Stimulated activated CD4-positive, alpha-beta T cell treated with anti-CD3 and anti-CD28 coated beads, Interleukin-1b, Interleukin-23, amount 100 ng/mL, for 1 hour (primary cell): ENCODE results near the gene LGR6.

Source experiments
- DNase-seq, 2 donors: peaks; one replicate each; pipeline ENCODE4 v3.0.0-alpha.2; 2020; ENCODE audit warnings: low read depth in 2 of 2

Gene LGR6

DNA sequence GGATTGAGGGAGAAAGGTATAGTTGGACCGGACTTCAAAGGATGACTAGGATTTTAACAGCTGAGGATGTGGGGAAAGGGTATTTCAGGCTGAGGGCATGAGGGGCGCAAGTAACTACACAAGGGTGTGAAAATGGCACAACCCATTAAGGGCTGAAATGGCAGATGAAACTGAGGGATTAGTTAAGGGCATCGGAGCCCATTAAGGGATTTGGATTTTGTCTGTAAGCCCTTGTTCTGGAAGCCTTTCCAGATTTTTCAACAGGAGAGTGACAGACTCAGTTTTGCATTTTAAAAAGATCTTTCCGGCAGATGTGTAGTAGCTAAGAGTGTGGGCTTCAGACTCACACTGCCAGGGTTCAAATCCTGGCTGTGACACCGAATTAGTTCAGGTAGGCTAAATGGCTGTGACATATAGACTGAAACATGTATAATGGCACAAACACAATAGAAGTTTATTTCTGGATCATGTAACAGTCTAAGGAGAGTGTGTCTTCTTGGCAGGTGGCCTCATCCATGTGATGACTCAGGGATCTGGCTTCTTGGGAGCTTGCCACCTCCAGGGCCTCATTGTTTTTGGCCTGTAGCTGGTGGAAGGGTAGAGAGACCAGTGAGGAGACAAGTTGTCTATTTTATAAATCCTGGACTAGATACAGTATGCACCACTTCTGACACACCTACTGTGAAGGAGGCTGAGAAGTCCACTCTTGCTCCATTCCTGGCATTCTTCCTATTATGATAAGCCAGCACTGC, 98.5 kb downstream of the LGR6 start:
- DNase-seq: no peak

DNA sequence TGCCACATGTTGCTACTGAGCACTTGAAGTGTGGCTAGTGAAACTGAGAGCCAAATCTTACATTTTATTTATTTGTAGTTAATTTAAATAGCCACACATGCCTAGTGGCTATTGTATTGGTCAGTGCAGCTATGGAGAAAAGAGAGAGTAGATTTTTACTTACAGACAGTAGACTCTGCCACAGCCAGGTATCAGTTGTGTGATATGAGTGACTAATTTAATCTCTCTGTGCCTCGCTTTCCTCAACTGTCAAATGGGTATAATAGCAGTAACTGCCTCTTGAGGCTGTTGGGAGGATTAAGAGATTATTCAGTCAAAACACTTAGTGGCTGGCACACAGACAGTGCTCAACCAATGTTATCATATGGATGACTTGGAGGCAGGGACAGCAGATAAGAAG, 99.2 kb downstream of the LGR6 start:
- DNase-seq: no peak

DNA sequence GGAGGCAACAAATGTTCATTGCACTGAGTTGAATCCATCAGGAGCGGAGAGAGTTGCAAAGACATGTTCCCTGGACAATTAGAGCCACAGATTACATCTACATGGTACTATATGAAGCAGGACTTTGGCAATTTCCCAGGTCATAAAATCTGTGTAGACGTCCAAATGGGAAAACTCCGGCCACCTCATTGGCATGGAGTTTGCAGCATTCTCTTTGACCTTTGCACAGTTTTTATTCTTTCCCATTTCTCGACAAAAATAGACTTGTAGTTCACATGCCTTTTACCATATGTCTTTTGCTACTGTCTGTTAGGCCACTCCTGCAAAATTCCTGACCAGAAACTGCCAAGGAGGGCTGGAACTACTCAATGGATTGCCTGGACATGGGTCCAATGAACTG, 100.0 kb downstream of the LGR6 start:
- DNase-seq: no peak

DNA sequence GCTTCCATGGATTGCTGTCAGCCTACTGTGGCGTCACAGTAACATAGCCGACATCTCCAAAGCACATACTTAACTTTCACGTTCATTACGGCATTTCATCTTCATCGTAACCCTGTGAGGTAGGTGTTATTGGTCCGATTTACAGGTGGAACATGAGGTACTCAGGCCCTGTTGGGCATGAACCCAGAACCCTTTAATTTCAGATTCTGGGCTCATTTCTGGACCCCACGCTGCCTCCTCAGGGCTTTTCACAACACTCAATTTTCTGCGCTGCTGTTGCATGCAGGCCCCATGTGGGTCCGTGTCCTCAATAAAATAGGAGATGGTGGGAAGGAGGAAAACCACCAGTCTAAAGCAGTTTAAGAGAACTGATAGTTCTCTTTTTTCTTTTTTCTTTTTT, 108.6 kb downstream of the LGR6 start:
- no peak for DNase-seq

DNA sequence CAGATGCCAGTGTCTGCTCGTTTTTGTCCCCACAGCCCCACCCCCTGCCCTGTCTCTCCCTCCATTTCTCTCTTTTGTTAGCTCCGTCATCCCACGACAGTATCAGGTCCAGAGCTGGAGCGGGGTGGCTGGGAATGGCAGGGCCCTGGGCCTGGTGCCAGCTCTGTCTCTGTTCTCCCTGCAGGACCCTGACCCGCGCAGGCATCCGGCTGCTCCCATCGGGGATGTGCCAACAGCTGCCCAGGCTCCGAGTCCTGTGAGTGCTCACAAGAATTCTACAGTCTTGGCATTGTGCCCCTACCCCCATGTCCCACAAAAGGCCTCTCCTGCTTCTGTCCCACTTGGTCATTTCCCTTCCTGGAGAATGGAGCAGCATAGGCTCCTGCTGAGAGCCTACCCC, 110.8 kb downstream of the LGR6 start:
- DNase-seq: no peak

DNA sequence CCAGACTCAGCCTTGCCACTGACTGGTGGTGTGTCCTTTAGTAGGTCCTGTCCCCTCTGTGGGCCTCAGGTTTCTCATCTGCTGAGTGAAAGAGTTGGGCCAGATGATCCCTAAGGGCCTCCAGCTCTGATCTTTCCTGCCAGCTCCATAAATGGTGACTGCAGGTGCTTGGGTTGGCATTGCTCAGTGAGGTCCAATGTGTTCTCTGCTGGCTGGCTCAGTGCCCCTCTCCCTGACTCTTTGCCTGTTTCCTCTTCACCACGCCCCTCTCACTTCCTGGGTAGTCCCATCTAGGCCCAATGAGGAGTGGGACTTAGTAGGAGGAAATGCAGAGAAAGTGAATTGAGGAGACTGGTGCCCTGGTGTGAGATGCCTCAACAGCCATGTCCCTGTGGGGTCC, 111.6 kb downstream of the LGR6 start:
- no peak for DNase-seq

DNA sequence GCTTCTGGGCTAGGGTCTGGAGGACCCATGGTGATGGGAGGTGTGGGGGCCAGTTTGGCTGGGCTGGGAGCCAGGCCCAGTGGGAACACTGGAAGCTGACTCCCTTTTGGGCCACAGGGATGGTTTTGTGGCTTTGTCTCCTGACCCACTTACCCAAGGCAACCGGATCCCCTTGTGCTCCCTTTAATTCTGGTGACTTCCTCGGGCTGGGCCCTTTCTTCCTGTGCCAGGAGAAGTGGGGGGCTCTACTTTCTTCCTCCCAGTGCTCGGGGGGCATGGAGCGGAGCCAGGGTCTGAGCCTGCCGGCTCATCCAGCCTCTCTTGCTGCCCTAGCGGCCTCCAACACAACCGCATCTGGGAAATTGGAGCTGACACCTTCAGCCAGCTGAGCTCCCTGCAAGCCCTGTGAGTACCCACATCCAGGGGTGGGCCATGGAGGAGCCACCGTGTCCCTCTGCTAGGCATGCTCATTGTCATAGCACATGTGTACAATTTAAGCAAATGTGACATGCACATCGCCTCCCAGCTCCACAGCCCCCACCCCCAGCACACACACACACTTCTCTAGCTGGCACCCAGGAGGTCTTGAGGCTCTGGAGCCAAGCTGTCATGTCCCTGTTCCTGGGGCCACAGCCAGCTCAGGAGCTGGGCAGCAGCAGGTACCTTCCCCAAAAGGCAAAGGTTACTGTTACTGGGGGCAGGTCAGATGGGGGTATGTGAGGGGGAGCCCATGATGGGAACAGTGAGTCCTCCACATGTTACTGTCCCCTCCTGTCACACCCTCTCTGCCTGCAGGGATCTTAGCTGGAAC, 113.1 kb downstream of the LGR6 start:
- DNase-seq: no peak

DNA sequence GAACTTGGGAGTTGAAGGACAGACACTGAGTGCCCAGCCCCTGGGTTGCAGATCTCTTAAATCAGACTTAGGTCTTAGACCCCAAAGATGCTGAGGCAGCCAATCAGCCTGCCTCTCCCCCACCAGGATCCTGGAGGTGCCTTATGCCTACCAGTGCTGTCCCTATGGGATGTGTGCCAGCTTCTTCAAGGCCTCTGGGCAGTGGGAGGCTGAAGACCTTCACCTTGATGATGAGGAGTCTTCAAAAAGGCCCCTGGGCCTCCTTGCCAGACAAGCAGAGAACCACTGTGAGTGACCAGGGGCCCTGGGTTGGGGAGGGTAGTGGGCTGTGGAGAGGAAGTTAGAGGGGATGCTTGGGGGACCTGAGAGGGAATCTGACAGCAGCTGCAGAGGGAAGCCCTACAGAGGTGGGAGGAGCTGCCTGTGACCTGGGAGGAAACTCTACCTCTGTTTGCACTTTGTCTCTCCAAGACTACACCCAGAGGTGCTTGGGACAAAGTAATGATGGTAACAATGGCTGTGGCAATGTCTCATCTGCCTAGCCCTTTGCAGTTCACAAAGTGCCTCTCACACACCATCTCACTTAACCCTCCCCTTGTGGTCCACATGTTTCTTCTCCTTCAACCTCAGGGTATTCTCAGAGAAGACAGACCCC, 116.6 kb downstream of the LGR6 start:
- DNase-seq: no peak

DNA sequence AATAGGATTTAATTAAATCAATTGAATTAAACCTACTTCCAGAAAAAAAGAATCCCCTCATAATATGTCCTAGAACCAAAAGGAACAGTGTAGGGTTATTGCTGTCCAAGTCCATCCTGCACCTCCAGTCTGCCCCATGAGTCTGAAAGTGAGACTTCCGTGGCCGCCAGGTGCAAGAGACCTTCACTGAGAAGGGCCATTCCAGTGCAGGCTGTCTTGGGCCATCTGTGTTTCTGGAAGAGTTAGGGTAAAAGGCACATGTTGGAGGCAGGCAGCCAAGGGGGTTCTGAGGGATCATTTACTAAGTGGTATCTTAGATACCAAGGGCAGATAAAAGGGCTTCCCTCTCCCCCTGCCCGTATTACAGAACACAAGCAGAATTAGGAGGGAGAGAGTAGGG, 117.1 kb downstream of the LGR6 start:
- no peak for DNase-seq

DNA sequence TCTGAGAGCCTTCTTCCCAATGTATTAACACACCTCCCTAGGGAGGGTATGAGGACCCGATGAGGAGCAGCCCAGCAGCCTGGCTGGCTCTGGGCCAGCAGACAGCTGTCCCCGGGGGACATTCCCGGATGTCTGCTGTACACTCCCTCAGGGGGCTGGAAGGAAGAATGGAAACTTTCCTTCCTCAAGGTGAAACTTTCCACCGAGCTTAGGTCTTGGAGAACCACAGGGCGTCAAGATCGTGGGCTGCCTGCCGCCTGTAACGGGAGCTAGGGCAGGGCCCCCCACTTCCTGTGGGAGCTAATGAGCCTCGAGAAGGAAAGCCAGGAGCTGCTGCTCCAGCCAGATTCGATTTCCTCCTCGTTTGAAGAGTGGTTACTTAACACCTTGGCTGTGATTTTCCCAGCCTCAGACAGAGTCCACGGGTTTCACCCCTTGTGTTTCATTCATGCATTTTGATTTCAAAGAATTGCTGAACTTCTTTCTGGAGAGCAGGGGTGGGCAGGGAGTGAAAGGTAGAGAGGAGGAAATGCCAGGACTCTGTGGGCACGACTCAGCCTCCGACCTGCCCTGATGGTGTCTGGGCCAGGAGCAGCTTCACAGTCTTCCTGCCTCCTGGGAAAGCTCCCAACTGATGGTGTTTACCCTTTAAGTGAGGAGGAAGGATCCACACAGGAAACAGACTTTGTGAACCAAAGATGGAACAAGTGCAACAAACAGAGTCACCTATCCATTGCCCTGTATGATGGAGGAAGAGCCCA, 118.5 kb downstream of the LGR6 start:
- DNase-seq: no peak

DNA sequence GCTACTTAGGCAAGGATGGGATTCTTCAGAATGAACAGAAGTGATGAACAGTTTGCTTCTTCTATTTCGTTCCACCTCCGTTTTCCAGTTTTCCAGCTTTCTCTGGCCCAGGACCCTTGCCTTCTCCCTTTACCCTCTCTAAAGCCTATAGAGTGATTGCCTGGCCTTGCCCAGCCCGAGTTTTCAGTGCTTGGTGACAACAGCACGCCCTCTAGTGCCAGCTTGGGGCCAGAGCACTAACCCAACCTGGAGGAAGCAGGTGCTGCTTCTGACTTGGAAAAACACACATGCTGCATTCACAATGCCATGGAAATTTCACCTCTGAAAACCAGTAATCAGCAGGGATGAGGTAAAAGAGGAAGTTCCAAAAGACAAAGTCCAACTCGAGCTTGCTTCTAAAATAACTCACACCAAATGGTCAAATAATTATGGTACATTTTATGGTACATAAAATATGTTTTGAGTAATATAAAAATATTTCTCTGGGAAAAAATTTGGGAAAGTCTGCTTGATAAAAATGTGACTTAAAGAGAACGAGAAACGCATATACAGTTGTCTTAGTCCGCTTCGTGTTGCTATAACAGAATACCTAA, 122.1 kb downstream of the LGR6 start:
- DNase-seq: peak; percentile 50 to 53

DNA sequence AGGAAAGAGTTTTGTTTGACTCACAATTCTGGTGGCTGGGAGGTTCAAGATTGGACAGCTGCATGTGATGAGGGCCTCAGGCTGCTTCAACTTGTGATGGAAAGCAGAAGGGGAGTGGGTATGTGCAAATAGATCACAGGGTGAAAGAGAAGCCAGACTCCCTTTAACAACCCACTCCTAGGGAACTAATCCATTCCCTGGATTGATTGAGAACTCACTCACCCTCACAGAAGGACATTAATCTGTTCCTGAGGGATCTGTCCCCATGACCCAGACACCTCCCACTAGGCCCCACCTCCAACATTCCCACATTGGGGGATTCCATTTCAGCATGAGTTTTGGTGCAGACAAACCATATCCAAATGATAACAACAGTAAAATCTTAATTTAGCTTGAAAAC, 122.6 kb downstream of the LGR6 start:
- no peak for DNase-seq

DNA sequence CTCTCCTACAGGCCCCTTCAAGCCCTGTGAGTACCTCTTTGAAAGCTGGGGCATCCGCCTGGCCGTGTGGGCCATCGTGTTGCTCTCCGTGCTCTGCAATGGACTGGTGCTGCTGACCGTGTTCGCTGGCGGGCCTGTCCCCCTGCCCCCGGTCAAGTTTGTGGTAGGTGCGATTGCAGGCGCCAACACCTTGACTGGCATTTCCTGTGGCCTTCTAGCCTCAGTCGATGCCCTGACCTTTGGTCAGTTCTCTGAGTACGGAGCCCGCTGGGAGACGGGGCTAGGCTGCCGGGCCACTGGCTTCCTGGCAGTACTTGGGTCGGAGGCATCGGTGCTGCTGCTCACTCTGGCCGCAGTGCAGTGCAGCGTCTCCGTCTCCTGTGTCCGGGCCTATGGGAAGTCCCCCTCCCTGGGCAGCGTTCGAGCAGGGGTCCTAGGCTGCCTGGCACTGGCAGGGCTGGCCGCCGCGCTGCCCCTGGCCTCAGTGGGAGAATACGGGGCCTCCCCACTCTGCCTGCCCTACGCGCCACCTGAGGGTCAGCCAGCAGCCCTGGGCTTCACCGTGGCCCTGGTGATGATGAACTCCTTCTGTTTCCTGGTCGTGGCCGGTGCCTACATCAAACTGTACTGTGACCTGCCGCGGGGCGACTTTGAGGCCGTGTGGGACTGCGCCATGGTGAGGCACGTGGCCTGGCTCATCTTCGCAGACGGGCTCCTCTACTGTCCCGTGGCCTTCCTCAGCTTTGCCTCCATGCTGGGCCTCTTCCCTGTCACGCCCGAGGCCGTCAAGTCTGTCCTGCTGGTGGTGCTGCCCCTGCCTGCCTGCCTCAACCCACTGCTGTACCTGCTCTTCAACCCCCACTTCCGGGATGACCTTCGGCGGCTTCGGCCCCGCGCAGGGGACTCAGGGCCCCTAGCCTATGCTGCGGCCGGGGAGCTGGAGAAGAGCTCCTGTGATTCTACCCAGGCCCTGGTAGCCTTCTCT, 124.6 kb downstream of the LGR6 start:
- no peak for DNase-seq

DNA sequence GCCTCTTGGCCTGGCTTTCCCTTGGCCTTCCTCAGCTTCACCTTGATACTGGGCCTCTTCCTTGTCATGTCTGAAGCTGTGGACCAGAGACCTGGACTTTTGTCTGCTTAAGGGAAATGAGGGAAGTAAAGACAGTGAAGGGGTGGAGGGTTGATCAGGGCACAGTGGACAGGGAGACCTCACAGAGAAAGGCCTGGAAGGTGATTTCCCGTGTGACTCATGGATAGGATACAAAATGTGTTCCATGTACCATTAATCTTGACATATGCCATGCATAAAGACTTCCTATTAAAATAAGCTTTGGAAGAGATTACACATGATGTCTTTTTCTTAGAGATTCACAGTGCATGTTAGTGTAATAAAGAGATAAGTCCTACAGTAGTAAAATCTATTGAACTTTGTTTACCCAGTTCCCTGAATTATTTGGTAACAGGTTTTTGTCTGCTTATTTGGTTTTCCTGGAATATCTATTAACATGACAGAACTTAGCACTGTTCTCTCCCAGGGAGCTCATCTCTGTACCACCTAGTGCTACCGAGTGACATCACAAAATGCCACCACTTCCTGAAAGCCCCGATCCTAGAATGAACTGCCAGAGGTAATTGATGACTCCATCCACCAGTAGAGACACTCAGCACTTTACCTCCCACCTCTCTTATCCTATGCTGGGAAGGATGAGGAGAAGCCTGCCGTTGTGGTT, 125.9 kb downstream of the LGR6 start:
- DNase-seq: no peak

DNA sequence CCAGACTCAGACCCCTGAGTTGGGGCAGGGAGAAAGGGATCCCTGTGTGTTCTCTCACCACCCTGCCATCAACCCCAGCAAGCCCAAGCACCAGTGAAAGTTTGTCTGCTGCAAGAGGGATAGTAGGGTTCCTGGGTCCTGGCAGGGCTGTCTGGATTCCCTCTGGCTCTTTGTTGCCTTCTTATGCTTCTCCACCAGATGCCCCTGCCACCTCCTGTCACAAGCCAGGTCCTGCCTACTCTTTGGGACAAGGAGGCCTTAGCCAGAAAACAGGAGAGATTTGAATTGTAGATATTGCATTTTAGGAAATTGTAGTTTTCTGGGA, 126.4 kb downstream of the LGR6 start:
- no peak for DNase-seq

DNA sequence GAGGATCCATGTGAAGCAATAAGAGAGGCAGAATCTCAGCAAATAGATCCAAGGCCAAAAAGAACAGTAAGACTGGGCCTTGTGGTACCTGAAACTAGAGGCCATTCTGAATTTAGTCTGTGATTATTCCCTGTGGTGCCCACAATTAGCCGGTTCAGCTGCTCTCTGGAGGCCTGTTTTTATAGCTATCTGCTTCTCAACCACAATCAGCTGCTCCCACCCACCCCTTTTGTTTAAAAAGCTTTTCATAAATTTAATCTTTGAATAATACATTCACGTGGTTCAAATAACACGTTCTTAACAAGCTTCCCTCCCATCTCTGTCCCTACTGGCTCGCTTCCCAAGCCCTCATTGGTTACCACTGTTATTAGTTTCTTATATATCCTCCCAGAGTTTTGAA, 130.1 kb downstream of the LGR6 start:
- DNase-seq: no peak

DNA sequence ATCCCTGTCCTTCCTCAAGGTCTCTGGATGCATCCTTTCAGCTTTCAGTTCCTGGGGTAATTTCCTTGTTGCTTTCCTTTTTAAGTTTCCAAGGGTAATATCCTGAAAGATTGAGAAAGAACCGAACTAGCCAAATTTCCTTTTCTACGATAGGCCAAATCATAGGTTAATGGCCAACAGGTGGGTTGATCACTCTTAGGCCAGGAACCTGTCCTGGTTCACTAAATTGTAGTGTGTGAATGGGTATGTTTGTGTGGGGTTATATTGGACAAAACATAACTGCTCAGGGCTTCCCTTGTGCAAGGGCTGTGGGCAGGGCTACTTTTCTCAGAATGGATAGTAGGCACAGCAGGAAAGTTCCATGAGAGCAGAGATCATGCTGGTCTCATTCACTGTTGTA, 131.0 kb downstream of the LGR6 start:
- DNase-seq: no peak

DNA sequence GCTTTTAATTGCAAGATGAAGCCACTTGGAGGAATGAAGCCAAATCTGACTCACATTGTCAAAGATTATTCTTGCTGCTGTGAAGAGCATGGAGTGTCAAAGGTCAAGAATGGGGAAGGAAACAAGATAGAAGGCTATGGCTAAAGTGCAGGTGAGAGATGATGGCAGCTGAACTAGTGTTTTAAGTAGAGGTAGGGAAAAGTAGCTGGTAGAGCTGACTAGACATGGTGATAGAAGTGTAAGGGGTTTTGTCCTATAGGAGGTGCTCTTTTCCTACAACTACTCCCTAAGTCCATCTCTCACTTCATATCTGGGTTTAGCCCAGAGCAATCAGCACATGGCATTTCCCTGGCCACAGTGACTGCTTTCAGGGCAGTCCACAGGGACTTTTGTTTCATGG, 136.3 kb downstream of the LGR6 start:
- no peak for DNase-seq

DNA sequence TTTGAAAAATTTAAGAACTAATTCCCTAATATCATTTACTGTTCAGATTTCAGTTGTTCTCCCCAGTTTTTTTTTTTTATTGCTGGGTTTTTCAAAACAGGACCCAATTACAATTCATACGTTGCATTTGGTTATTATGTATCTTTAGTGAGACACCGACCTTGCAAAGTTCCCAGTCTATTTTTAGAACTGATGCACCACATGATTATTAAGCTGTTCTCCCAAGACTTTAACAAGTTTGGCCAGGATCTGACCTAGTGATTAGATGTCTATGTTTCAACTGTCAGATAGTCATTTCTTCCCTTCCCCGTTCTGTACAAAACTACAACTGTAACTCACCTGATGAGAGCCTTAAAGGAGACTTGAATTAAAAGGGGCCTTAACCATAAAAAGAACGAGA, 140.3 kb downstream of the LGR6 start:
- DNase-seq: no peak
